ES-I3 (cell line): ENCODE results near the gene SLC5A2.
"Not testable (repeated sequence)": the region's sequence is repeated elsewhere in the genome, so short reads cannot be mapped to it uniquely, and the experiment has no call there.

Source experiments
- H3K36me3 ChIP-seq: 2 replicates; pipeline ENCODE4 v1.6.1; 2013; ENCODE audit warnings: mild to moderate bottlenecking, low read length, control low read depth, moderate library complexity; ENCODE audit not compliant: insufficient read depth
- H3K4me1 ChIP-seq: 2 replicates; pipeline ENCODE4 v1.6.1; 2013; ENCODE audit warnings: mild to moderate bottlenecking, control low read depth, low read length; ENCODE audit not compliant: insufficient read depth
- H3K9ac ChIP-seq: 2 replicates; pipeline ENCODE4 v1.6.1; 2013; ENCODE audit warnings: low read depth, mild to moderate bottlenecking, low read length, moderate library complexity
- H3K9me3 ChIP-seq: 2 replicates; pipeline ENCODE4 v1.6.1; 2013; ENCODE audit warnings: mild to moderate bottlenecking, low read length, moderate library complexity; ENCODE audit not compliant: control insufficient read depth, insufficient read depth

SLC5A2 gene

DNA sequence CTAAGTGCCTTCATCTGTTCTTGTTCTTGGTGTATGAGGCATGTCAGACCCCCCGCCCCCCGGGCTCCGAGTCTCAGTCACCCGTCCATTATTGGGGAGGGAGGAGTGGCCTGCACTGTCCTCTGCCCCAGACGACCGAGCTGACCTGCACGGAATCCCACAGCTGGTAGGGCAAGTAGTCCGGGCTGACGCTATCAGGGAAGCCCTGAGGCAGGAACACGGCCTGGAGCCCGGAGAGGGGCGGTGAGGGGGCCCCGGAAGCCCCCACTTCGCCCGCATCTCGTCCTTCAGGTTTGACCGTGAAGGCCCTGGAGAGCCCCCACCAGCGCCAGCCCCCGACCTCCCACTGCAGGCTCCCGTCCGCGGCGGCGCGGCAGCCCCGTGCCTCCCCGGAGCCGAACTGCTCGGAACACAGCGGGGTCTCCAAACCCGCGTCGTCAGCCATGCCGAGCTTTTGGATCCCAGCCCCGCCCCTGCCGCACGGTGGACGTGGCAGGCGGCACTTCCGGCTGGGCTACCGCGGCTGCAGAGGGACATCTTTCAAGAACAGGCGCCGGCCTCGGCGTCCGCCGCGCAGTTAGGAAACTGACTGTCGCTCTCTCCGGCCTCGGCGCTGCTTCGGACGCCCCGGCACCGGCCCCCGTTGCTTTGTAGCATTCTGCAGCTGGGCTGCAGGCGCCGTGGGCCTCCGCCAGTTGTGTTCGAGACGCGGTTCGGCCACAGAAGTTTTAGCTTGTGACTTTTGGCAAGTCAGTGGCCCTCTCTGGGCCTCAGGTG, 25.2 kb downstream of the SLC5A2 start, which contains the start of gene RUSF1:
TSS of gene RUSF1 (minus strand) at position 463 of the 777 bp plus-strand sequence. CDS start at position 445, 18 bp downstream.
- Histone ChIP-seq H3K36me3 (no peaks in the 10 kb centered on the region), H3K9me3 (no peaks in the 10 kb centered on the region), H3K4me1 (peaks cover 8% of the 10 kb centered on the region; the same call in 1 of the 2 replicates), H3K9ac (peak within 1 kb of the TSS; percentile 97)

DNA sequence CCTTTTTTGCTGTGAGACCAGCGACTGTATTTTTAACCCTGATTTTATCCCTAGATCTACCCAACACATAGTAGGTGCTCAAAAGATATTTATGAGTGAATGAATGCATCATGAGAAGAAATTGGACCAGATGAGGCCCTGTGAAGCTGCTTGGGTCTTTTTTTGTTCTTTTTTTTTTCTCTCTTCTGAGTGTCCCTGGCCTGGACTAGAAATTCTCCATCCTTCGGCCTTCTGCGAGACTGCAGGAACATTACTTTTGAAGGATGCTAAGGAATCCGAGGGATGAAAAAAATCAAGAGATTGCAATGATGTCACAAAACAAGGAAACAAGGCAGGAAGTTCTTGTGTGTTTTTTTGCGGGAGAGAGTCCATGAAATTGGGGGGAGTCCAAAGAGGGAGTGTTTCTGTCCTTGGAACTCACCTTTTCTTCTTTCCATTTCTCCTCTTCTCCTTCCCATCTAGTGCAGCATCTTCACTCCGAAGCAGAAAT, 25.8 kb downstream of the SLC5A2 start:
- Histone ChIP-seq H3K9me3 (no peaks in the 10 kb centered on the region), H3K4me1 (peaks cover 8% of the 10 kb centered on the region; the same call in 1 of the 2 replicates), H3K36me3 (no peaks in the 10 kb centered on the region), H3K9ac (peak overlapping the region; percentile 97)

DNA sequence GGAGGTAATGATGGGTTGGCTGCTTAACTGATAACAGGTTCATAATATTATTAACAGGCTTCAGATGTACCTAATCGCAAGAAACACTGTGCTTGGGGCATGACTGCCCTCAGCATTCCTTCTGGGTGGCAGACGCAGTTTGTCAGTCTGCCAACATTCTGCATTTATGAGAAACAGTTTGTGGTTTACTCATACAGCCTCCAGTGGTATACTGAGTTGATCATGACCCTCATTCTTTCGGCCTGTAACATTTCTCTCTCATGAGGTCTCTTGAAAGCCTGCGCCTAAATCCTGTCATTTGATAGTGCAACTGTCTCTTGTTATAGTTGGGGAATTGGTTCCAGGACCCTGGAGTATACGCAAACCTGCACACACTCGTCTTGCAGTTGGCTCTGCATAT, 30.2 kb downstream of the SLC5A2 start:
- H3K9ac ChIP-seq, result no peak overlapping the region
- H3K4me1 ChIP-seq, result peaks cover 3% of the 10 kb centered on the region; the same call in 1 of the 2 replicates
- H3K36me3 ChIP-seq, result no peaks in the 10 kb centered on the region
- no peaks in the 10 kb centered on the region for H3K9me3 ChIP-seq

DNA sequence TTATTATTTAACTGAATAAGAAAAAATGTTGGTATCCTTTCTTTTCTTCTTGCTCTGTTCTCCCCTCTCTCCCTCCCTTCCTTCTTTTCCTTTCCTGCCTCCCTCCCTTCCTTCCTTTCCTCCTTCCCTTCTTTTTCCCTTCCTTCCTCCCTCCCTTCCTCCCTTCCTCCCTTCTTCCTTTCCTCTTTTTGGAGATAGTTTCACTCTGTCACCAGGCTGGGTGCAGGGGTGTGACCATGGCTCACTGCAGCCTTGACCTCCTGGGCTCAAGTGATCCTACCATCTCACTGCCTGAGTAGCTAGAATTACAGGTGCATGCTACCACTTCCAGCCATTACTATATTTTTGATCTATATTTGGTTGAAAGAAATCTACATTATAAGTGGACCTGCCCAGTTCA, 31.0 kb downstream of the SLC5A2 start:
- Histone ChIP-seq H3K4me1 (peaks cover 3% of the 10 kb centered on the region; the same call in 1 of the 2 replicates), H3K9me3 (no peaks in the 10 kb centered on the region), H3K36me3 (no peaks in the 10 kb centered on the region), H3K9ac (no peak overlapping the region)

DNA sequence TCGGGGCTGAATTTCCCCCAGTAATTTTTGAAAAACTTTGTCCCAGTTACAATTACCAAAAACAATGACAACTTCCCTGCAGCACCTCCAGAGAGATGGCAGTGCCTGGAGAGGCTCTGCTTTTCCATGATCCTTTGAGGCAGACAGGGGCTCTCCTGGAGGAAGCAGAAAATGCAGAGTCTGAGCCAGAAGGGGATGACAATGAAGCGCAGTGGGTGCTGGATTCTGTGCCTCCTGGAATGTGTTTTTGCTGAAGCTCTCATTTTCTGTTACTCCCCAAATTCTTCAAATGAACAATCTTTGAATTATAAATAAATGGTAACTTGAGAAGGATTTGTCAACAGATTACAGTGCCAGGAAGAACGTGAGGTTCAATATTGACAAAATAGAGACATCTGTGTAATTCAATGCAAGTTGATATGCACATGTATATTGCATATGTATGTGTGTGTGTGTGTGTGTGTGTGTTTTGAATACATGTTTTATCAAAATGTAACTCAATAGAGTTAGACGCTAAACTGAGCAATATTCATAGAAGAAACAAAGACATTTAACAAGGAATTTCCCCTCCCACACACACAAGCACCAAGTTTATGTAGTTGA, 35.0 kb downstream of the SLC5A2 start:
- no peaks in the 10 kb centered on the region; the same call in 1 of the 2 replicates for H3K36me3 ChIP-seq
- no peak overlapping the region for H3K9ac ChIP-seq
- H3K9me3 ChIP-seq, result no peaks in the 10 kb centered on the region
- no peaks in the 10 kb centered on the region for H3K4me1 ChIP-seq

DNA sequence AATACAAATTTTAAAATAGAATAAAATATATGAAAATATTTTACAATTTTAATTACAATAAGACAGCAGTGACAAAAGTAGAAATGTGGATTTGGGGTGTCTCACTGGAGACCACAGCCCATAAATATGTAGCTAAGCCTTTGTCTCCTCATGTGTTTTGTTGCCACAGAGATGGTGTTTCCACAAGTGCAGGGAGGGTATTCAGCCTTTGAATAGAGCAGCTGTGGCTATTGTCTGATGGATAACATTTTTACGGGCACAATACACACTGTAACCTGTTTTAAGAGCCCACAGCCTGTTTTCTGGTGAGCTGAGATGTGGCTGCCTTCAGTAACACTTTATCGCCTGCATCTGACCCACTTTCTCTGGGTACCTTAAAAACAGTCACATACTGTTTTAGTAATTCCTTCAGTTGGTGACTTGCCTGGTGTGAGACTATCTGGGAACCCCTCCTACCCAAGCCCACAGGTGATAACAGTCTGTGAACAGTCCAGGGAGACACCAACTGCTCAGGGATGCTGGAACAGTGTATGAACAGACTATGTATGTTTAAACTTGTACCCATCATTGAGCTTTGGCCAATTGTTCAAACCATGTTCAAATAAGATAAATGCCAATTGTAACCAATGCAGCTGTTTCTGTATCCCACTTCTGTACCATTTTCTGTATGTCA, 37.0 kb downstream of the SLC5A2 start:
- Histone ChIP-seq H3K4me1 (no peaks in the 10 kb centered on the region), H3K9ac (no peak overlapping the region), H3K9me3 (no peaks in the 10 kb centered on the region), H3K36me3 (no peaks in the 10 kb centered on the region; the same call in 1 of the 2 replicates)

DNA sequence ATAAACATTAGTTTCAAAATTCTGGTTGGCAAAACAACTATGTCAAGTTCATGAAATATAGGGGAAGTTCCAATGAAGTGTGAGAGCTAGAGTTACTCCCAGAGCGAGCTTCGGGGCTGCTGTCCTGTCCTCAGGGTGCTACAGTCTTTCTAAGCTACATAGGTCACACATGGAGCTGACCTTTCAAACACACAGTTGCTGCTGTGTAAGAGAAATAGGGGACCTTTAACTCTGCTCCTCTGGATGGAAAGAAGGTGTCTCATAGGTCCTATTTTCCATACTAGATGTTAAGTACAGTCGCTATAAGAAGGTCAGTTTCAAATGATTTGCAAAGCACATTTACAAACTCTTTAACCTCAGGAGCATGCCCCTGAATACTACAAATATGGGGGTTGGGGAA, 38.4 kb downstream of the SLC5A2 start:
- Histone ChIP-seq H3K36me3 (no peaks in the 10 kb centered on the region; the same call in 1 of the 2 replicates), H3K9me3 (no peaks in the 10 kb centered on the region), H3K9ac (no peak overlapping the region), H3K4me1 (no peaks in the 10 kb centered on the region)

DNA sequence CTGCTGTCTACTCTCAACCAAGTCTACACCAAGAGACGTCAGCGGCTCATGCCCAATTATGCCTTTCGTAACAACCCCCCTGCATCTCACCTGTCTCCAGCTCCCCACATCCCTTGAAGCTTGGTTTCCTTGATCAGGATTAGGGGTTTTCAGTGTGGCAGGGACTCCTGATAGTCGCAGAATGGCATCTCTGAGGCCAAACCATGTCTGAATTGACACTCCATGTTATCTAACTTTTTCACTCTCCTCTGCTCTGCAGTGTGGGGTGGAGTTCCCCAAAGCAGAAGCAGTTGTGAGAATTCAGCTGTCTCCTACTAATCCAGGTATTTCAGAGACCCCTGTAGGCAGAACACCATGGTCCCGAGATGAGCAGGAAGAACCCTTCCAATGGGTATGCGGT, 39.1 kb downstream of the SLC5A2 start:
- H3K36me3 ChIP-seq, result no peaks in the 10 kb centered on the region; the same call in 1 of the 2 replicates
- no peaks in the 10 kb centered on the region for H3K9me3 ChIP-seq
- no peaks in the 10 kb centered on the region for H3K4me1 ChIP-seq
- no peak overlapping the region; the same call in 1 of the 2 replicates for H3K9ac ChIP-seq

DNA sequence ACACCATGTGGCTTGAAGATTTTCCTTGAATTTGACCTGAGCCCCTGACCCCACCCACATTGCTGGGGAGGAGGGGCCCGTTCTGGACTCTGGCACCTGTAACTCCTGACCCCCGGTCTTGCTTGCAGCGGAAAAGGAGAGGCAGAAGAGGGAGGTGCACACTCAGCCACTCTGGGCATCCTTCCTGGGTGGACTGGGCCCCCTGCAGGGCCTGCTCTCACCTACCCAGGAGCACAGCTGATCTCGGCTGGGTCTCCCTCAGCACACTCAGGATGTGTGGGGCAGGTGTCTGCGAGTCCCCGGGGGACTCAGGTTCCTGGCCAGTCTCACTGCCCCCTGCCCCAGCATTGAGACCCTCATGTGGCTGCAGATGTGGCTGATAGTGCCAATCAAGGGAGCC, 40.8 kb downstream of the SLC5A2 start:
- H3K9ac ChIP-seq, H3K9me3 ChIP-seq, H3K36me3 ChIP-seq, H3K4me1 ChIP-seq: not testable (repeated sequence)

DNA sequence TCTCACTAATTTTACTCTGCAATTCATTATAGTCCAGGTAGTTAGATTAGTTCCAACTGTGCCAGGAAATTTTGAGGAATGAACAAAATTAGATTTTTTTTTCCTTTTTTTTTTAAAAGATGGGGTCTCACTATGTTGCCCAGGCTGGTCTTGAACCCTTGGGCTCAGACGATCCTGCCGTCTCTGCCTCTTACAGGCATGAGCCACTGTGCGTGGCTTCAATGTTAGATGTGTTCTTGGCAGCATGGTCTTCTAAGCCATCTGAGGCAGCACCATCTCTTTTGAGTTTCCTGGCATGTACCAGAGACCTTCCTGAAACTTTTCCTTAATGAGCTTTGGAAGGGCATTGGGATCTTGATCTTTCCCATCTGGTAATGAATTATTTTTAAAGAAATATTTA, 42.2 kb downstream of the SLC5A2 start:
- no peaks in the 10 kb centered on the region for H3K9me3 ChIP-seq
- H3K9ac ChIP-seq, result no peak overlapping the region
- H3K4me1 ChIP-seq, result peaks cover 9% of the 10 kb centered on the region
- H3K36me3 ChIP-seq, result no peaks in the 10 kb centered on the region; the same call in 1 of the 2 replicates

DNA sequence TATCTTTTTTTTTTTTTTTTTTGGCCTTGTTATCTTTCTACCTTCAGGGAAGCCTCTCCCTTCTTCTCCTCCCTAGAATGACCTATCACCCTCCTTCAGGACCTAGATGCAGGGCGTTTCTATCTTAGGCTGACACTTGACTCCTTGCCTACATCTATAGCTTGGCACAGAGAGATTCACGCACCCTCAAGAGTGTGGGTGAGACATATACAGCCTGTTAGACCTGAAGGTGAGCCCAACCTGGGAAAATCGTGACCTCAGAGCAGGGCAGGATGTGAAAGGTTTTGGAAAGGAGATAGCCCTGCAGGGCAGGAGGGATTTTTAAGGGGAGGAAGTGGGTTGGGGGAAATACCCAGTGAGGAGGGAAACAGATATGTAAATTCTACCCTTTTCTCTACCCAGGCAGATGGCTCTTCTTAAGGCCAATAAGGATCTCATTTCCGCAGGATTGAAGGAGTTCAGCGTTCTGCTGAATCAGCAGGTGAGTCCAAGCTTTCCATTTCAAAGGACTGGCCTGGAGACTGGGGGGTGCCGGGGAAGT, 44.9 kb downstream of the SLC5A2 start, which contains the start of gene AHSP:
TSS of gene AHSP (plus strand) at position 167 of the 541 bp plus-strand sequence. CDS start at position 407, 240 bp downstream.
- H3K4me1 ChIP-seq, result peaks cover 9% of the 10 kb centered on the region
- no peaks in the 10 kb centered on the region for H3K36me3 ChIP-seq
- H3K9ac ChIP-seq, result peak within 1 kb of the TSS; percentile 71; the same call in 1 of the 2 replicates
- no peaks in the 10 kb centered on the region for H3K9me3 ChIP-seq

DNA sequence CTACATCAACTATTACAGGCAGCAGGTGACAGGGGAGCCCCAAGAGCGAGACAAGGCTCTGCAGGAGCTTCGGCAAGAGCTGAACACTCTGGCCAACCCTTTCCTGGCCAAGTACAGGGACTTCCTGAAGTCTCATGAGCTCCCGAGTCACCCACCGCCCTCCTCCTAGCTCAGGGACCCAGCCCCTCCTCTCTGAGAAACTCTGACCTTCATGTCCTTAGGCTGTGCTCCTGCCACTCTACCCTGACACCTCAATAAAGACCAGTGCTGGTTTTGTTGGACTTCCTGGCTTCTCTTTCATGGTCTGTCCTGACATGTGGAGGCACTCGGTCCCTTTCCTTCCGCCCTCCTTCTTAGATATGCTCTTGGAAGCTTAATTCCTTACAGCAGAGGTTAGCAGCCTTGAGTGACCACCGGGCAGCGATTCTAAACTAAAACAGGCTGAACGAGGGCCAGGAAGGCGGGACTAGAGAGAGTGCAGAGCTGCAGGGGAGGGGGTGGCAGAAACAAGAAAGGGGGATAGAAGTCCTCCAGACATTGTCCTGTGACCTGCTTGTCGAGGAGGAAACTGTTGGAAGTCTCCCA, 45.7 kb downstream of the SLC5A2 start:
- H3K9me3 ChIP-seq, result no peaks in the 10 kb centered on the region
- no peaks in the 10 kb centered on the region for H3K36me3 ChIP-seq
- H3K9ac ChIP-seq, result peak overlapping the region; percentile 71
- H3K4me1 ChIP-seq, result peaks cover 9% of the 10 kb centered on the region

DNA sequence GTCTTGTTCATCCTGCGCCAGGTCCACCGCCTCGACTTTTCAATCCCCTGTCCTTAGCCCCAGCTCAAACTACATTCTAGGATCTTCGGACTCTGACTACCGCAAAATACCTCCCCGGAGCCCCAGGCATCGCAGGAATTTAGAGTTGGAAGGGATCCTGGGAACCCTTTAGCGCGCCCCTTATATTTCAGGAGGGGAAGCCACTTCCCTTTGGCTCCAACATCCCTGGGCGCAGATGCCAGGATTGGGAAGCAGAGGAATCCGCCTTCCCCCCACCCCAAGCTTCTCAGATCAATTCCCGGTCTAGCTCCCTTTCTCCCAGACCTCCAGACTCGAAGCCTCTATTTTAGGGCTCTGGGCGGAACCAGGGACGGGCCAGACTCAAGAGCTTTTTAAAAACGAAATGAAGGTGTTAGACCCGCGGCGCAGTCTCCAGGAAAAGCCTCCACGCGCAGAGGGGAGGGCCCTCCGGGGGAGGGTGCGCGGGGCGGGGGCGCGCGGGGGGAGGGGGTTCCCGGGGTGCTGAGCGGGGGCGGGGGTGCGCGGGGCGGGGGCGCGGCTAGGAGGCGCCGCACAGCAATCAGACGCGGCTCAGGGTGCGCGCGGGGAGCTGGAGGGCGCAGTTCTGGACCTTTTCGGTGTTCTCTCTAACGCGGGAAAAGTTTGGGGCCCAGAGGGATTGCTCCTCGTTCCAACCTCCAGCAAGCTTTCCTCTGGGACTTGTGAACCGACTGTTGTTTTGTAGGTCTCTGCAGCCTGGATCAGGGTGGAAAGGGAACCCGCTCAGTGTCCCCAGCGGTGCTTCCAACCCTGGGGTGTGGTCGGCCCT, 46.4 kb downstream of the SLC5A2 start:
- Histone ChIP-seq H3K36me3 (no peaks in the 10 kb centered on the region), H3K4me1 (peaks cover 9% of the 10 kb centered on the region), H3K9ac (peak overlapping the region; percentile 71), H3K9me3 (no peaks in the 10 kb centered on the region)
